GM21390 (cell line): Measurements from ENCODE around the gene PRIM1.
"Not testable (repeated sequence)": the region's sequence is repeated elsewhere in the genome, so short reads cannot be mapped to it uniquely, and the experiment has no call there.

Experiments used
- ATAC-seq: cut with Tn5 transposase; IDR thresholded peaks from one replicate; pipeline ENCODE4 v1.9.1; 2021; ENCODE audit not compliant: unreplicated experiment

PRIM1 gene

GRCh38 chr12:56751712-56752598, at the start of gene PRIM1:
TSS of gene PRIM1 (minus strand) at chr12:56752323. CDS start at chr12:56752298, 25 bp downstream.
- peak; percentile 78 for ATAC-seq

GRCh38 chr12:56800221-56800620, 48.1 kb upstream of the PRIM1 start:
- no peak for ATAC-seq

GRCh38 chr12:56799345-56799744, 47.2 kb upstream of the PRIM1 start:
- not testable (repeated sequence) for ATAC-seq

- ATAC-seq = not testable (repeated sequence)
Observed at GRCh38 chr12:56795791-56796190, 43.7 kb upstream of the PRIM1 start.

- ATAC-seq = not testable (repeated sequence)
Observed at GRCh38 chr12:56795046-56795562, 43.0 kb upstream of the PRIM1 start.

- ATAC-seq = not testable (repeated sequence)
Observed at GRCh38 chr12:56793124-56793523, 41.0 kb upstream of the PRIM1 start.

GRCh38 chr12:56792678-56793077, 40.6 kb upstream of the PRIM1 start:
- ATAC-seq = no peak

GRCh38 chr12:56789429-56789828, 37.3 kb upstream of the PRIM1 start:
- not testable (repeated sequence) for ATAC-seq

- no peak for ATAC-seq
Observed at GRCh38 chr12:56787498-56787897, 35.4 kb upstream of the PRIM1 start.

GRCh38 chr12:56785874-56786273, 33.8 kb upstream of the PRIM1 start:
- no peak for ATAC-seq

- no peak for ATAC-seq
Observed at GRCh38 chr12:56785141-56785865, 33.2 kb upstream of the PRIM1 start.

- no peak for ATAC-seq
Observed at GRCh38 chr12:56781726-56782125, 29.6 kb upstream of the PRIM1 start.

- ATAC-seq = no peak
Observed at GRCh38 chr12:56778756-56779155, 26.6 kb upstream of the PRIM1 start.

GRCh38 chr12:56776654-56777053, 24.5 kb upstream of the PRIM1 start:
- no peak for ATAC-seq

- ATAC-seq = no peak
Observed at GRCh38 chr12:56775638-56776037, 23.5 kb upstream of the PRIM1 start.

GRCh38 chr12:56773113-56773512, 21.0 kb upstream of the PRIM1 start:
- no peak for ATAC-seq

- ATAC-seq = no peak
Observed at GRCh38 chr12:56772625-56773024, 20.5 kb upstream of the PRIM1 start.

GRCh38 chr12:56769868-56770267, 17.7 kb upstream of the PRIM1 start:
- ATAC-seq = no peak

- no peak for ATAC-seq
Observed at GRCh38 chr12:56768424-56768823, 16.3 kb upstream of the PRIM1 start.

- peak; percentile 98 for ATAC-seq
Observed at GRCh38 chr12:56766535-56766934, 14.4 kb upstream of the PRIM1 start.

- ATAC-seq = no peak
Observed at GRCh38 chr12:56763753-56764657, 11.9 kb upstream of the PRIM1 start.
